WTC11 (cell line): ENCODE measurements around the gene CES3. TPM values are rescaled to one million over a fixed set of nuclear protein-coding genes. Genes with fewer than 3 reads are reported as not detected.

Experiments
- ATAC-seq: fragments of 200-7000 bp; cut with Tn5 transposase; 2 replicates; pipeline ENCODE4 v1.10.0; 2021; ENCODE audit warnings: mild to moderate bottlenecking, moderate library complexity
- CTCF ChIA-PET: fragments of 300-600 bp; sonication (Branson Sonifier 250); formaldehyde crosslinking; loops from one replicate; lab custom pipeline; 2021; ENCODE audit warnings: antibody characterized with exemption; lab: Charles Lee
- POLR2A ChIA-PET: fragments of 350-600 bp; sonication (Branson Sonifier 250); formaldehyde crosslinking; loops from one replicate; lab custom pipeline; 2021; ENCODE audit warnings: antibody characterized with exemption; lab: Charles Lee
- DNase-seq: peaks from one replicate; pipeline ENCODE4 v3.0.0; 2021; ENCODE audit warnings: low spot score
- H3K27ac Mint-ChIP-seq: 2 replicates; pipeline ENCODE4 v1.8.0; 2021; ENCODE audit warnings: mixed read lengths
- H3K27me3 Mint-ChIP-seq: 2 replicates; pipeline ENCODE4 v1.8.0; 2021; ENCODE audit warnings: low read depth, mild to moderate bottlenecking, moderate library complexity, mixed read lengths
- H3K36me3 Mint-ChIP-seq: 2 replicates; pipeline ENCODE4 v1.8.0; 2021; ENCODE audit warnings: mixed read lengths
- H3K4me1 Mint-ChIP-seq: 2 replicates; pipeline ENCODE4 v1.8.0; 2022; ENCODE audit warnings: mixed read lengths
- H3K4me3 Mint-ChIP-seq: 2 replicates; pipeline ENCODE4 v1.8.0; 2021; ENCODE audit warnings: mild to moderate bottlenecking, moderate library complexity, mixed read lengths
- H3K9me3 Mint-ChIP-seq: 2 replicates; pipeline ENCODE4 v1.8.0; 2021; ENCODE audit warnings: mixed read lengths
- ATF1 ChIP-seq: sonication (generic); formaldehyde crosslinking; IDR thresholded peaks from 2 replicates; pipeline ENCODE4 v1.8.1; 2023; ENCODE audit warnings: mild to moderate bottlenecking, moderate library complexity, missing genetic modification reagents
- ETV6 ChIP-seq: sonication (generic); formaldehyde crosslinking; IDR thresholded peaks from 2 replicates; pipeline ENCODE4 v1.8.1; 2022; ENCODE audit warnings: mild to moderate bottlenecking, missing genetic modification reagents
- FOXJ3 ChIP-seq: sonication (generic); formaldehyde crosslinking; IDR thresholded peaks from 2 replicates; pipeline ENCODE4 v1.9.0; 2021; ENCODE audit warnings: missing genetic modification reagents, mild to moderate bottlenecking, borderline replicate concordance
- FOXK1 ChIP-seq: sonication (generic); formaldehyde crosslinking; IDR thresholded peaks from 2 replicates; pipeline ENCODE4 v1.8.0; 2022; ENCODE audit warnings: mild to moderate bottlenecking, moderate library complexity, missing genetic modification reagents
- GABPB1 ChIP-seq: sonication (generic); formaldehyde crosslinking; IDR thresholded peaks from 2 replicates; pipeline ENCODE4 v1.8.1; 2023; ENCODE audit warnings: mild to moderate bottlenecking, missing genetic modification reagents
- JAZF1 ChIP-seq: fragments of 250-450 bp; sonication (Bioruptor Pico); IDR thresholded peaks from 2 replicates; pipeline ENCODE4 v1.9.0; 2021; ENCODE audit warnings: moderate library complexity, mild to moderate bottlenecking, inconsistent platforms
- JUN ChIP-seq: sonication (generic); formaldehyde crosslinking; IDR thresholded peaks from 2 replicates; pipeline ENCODE4 v1.8.0; 2023; ENCODE audit warnings: mild to moderate bottlenecking, missing genetic modification reagents
- KAT7 ChIP-seq: sonication (generic); formaldehyde crosslinking; IDR thresholded peaks from 2 replicates; pipeline ENCODE4 v1.8.1; 2023; ENCODE audit warnings: missing genetic modification reagents, mild to moderate bottlenecking, borderline replicate concordance
- MXD4 ChIP-seq: fragments of 250-450 bp; sonication (Bioruptor Pico); IDR thresholded peaks from 2 replicates; pipeline ENCODE4 v1.8.0; 2021; ENCODE audit warnings: mild to moderate bottlenecking, moderate library complexity, borderline replicate concordance
- MYBL2 ChIP-seq: sonication (generic); formaldehyde crosslinking; IDR thresholded peaks from 2 replicates; pipeline ENCODE4 v1.8.1; 2023; ENCODE audit warnings: mild to moderate bottlenecking, moderate library complexity, missing genetic modification reagents
- NFYB ChIP-seq: sonication (generic); formaldehyde crosslinking; conservative IDR thresholded peaks from 2 replicates; pipeline ENCODE4 v1.8.0; 2022; ENCODE audit warnings: low read depth, missing genetic modification reagents
- NR1H2 ChIP-seq: sonication (generic); formaldehyde crosslinking; IDR thresholded peaks from 2 replicates; pipeline ENCODE4 v1.9.0; 2021; ENCODE audit warnings: mild to moderate bottlenecking, moderate library complexity, missing genetic modification reagents
- RELA ChIP-seq: sonication (generic); formaldehyde crosslinking; IDR thresholded peaks from 2 replicates; pipeline ENCODE4 v1.8.1; 2022; ENCODE audit warnings: missing genetic modification reagents, mild to moderate bottlenecking, borderline replicate concordance
- SMAD4 ChIP-seq: sonication (generic); formaldehyde crosslinking; IDR thresholded peaks from 2 replicates; pipeline ENCODE4 v1.8.0; 2022; ENCODE audit warnings: mild to moderate bottlenecking, missing genetic modification reagents
- SOX15 ChIP-seq: fragments of 250-450 bp; sonication (Bioruptor Pico); IDR thresholded peaks from 2 replicates; pipeline ENCODE4 v1.9.0; 2021; ENCODE audit warnings: mild to moderate bottlenecking
- ZBTB21 ChIP-seq: sonication (generic); formaldehyde crosslinking; IDR thresholded peaks from 2 replicates; pipeline ENCODE4 v1.8.1; 2023; ENCODE audit warnings: mild to moderate bottlenecking, missing genetic modification reagents, borderline replicate concordance
- ZNF219 ChIP-seq: sonication (generic); formaldehyde crosslinking; IDR thresholded peaks from 2 replicates; pipeline ENCODE4 v1.8.0; 2023; ENCODE audit warnings: missing genetic modification reagents, mild to moderate bottlenecking, borderline replicate concordance
- ZNF317 ChIP-seq: sonication (generic); formaldehyde crosslinking; IDR thresholded peaks from 2 replicates; pipeline ENCODE4 v1.8.1; 2023; ENCODE audit warnings: low read depth, mild to moderate bottlenecking, moderate library complexity, missing genetic modification reagents, borderline replicate concordance
- total RNA-seq: library from RNA; stranded (reverse); gene quantifications from 3 replicates; pipeline ENCODE4 v1.2.3, GENCODE V29; 2021
- TF ChIP-seq, protein P1 (sequence below): sonication (generic); formaldehyde crosslinking; IDR thresholded peaks from 2 replicates; pipeline ENCODE4 v1.8.1; 2023; ENCODE audit warnings: mild to moderate bottlenecking, missing genetic modification reagents, moderate library complexity
- TF ChIP-seq, protein P2 (sequence below): sonication (generic); formaldehyde crosslinking; IDR thresholded peaks from 2 replicates; pipeline ENCODE4 v1.8.1; 2023; ENCODE audit warnings: mild to moderate bottlenecking, missing genetic modification reagents
- TF ChIP-seq, protein P3 (sequence below): sonication (generic); formaldehyde crosslinking; IDR thresholded peaks from 2 replicates; pipeline ENCODE4 v1.8.1; 2022; ENCODE audit warnings: low read depth, missing genetic modification reagents, borderline replicate concordance
- TF ChIP-seq, protein P4 (sequence below): sonication (generic); formaldehyde crosslinking; IDR thresholded peaks from 2 replicates; pipeline ENCODE4 v1.8.0; 2023; ENCODE audit warnings: missing genetic modification reagents
- TF ChIP-seq, protein P5 (sequence below): sonication (generic); formaldehyde crosslinking; IDR thresholded peaks from 2 replicates; pipeline ENCODE4 v1.8.1; 2022; ENCODE audit warnings: mild to moderate bottlenecking, missing genetic modification reagents, moderate library complexity, borderline replicate concordance
- TF ChIP-seq, protein P6 (sequence below): fragments of 250-450 bp; sonication (Bioruptor Pico); IDR thresholded peaks from 2 replicates; pipeline ENCODE4 v1.8.0; 2021; ENCODE audit warnings: mild to moderate bottlenecking

CES3 gene
- total RNA-seq, 1 experiment from 2014 or later: 3.3 TPM

DNA sequence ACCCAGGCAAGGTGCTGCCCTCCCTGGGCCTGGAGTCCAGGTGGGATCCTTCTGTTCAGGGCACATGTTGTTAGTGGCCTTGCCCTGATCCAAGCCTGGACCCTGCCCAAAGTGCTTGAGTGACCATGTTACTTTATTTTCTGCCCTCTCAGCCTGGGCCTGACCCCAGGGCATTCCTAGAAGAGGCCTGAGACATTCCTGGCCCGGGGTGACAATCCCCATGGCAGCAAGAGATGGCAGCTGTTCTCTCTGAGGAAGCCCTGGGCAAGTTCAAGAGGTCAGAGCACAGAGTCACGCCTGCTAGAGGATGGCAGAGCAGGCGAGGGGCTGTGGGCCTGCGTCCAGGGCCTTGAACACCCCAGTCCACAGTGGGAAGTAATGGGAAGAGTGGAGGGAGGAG is 47.4 kb upstream of the CES3 start:
- no peak for ATAC-seq
- no peak overlapping the region for H3K4me3 Mint-ChIP-seq
- no peaks in the 10 kb centered on the region for H3K9me3 Mint-ChIP-seq
- peaks cover 3% of the 10 kb centered on the region for H3K27me3 Mint-ChIP-seq
- CTCF ChIA-PET: interaction anchor here (0.8 to 4.8 kb wide), 8 partner anchors 11 to 104 kb away, joined by 3 to 53 read pairs (median 4); partner anchors contain the start of gene RRAD
- POLR2A ChIA-PET: no interaction called here
- no peaks in the 10 kb centered on the region for H3K4me1 Mint-ChIP-seq
- no peak overlapping the region for H3K27ac Mint-ChIP-seq
- no peaks in the 10 kb centered on the region for H3K36me3 Mint-ChIP-seq
- no peak for TF ChIP-seq GABPB1 (CRISPR knock-in tag)
- TF ChIP-seq ATF1 (CRISPR knock-in tag): no peak
- TF ChIP-seq RELA (CRISPR knock-in tag): no peak
- no peak for TF ChIP-seq SOX15 (CRISPR knock-in tag)
- TF ChIP-seq MYBL2 (CRISPR knock-in tag): no peak
- TF ChIP-seq SMAD4 (CRISPR knock-in tag): no peak
- no peak for TF ChIP-seq MXD4
- TF ChIP-seq, protein P1, sequence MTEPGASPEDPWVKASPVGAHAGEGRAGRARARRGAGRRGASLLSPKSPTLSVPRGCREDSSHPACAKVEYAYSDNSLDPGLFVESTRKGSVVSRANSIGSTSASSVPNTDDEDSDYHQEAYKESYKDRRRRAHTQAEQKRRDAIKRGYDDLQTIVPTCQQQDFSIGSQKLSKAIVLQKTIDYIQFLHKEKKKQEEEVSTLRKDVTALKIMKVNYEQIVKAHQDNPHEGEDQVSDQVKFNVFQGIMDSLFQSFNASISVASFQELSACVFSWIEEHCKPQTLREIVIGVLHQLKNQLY (CRISPR knock-in tag): no peak
- no peak for TF ChIP-seq JUN
- TF ChIP-seq, protein P2, sequence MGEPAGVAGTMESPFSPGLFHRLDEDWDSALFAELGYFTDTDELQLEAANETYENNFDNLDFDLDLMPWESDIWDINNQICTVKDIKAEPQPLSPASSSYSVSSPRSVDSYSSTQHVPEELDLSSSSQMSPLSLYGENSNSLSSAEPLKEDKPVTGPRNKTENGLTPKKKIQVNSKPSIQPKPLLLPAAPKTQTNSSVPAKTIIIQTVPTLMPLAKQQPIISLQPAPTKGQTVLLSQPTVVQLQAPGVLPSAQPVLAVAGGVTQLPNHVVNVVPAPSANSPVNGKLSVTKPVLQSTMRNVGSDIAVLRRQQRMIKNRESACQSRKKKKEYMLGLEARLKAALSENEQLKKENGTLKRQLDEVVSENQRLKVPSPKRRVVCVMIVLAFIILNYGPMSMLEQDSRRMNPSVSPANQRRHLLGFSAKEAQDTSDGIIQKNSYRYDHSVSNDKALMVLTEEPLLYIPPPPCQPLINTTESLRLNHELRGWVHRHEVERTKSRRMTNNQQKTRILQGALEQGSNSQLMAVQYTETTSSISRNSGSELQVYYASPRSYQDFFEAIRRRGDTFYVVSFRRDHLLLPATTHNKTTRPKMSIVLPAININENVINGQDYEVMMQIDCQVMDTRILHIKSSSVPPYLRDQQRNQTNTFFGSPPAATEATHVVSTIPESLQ (CRISPR knock-in tag): no peak
- no peak for TF ChIP-seq JAZF1 (CRISPR knock-in tag)
- TF ChIP-seq ZNF219 (CRISPR knock-in tag): no peak
- TF ChIP-seq FOXJ3 (CRISPR knock-in tag): no peak
- no peak for TF ChIP-seq ZBTB21
- TF ChIP-seq, protein P3, sequence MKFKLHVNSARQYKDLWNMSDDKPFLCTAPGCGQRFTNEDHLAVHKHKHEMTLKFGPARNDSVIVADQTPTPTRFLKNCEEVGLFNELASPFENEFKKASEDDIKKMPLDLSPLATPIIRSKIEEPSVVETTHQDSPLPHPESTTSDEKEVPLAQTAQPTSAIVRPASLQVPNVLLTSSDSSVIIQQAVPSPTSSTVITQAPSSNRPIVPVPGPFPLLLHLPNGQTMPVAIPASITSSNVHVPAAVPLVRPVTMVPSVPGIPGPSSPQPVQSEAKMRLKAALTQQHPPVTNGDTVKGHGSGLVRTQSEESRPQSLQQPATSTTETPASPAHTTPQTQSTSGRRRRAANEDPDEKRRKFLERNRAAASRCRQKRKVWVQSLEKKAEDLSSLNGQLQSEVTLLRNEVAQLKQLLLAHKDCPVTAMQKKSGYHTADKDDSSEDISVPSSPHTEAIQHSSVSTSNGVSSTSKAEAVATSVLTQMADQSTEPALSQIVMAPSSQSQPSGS (CRISPR knock-in tag): no peak
- no peak for TF ChIP-seq NFYB (CRISPR knock-in tag)
- TF ChIP-seq, protein P4, sequence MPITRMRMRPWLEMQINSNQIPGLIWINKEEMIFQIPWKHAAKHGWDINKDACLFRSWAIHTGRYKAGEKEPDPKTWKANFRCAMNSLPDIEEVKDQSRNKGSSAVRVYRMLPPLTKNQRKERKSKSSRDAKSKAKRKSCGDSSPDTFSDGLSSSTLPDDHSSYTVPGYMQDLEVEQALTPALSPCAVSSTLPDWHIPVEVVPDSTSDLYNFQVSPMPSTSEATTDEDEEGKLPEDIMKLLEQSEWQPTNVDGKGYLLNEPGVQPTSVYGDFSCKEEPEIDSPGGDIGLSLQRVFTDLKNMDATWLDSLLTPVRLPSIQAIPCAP (CRISPR knock-in tag): no peak
- no peak for DNase-seq

DNA sequence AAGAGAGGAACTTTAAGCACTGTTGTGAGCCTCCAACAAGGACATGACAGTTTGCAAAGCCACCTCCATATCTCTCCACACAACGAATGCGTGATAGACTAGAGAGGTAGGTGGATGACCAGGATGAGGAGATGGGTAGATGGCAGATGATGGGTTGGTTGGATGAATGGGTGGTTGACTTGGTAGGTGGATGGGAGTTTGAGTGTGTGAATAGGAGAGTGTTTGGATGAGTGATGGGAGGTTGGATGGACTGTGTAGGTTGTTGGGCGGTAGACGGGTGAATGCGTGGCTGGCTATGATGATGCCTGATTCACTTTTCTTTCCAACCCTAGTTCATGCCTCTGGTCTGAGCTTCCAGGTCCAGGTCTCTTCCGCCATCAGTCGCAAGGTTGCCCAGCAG is 46.5 kb upstream of the CES3 start:
- H3K9me3 Mint-ChIP-seq: no peaks in the 10 kb centered on the region
- no peak overlapping the region for H3K4me3 Mint-ChIP-seq
- ChIA-PET POLR2A (no interaction called here), CTCF (interaction anchor here (6.0 kb wide), 1 partner anchor 14 kb away, joined by 31 read pairs; no protein-coding TSS in a partner anchor)
- DNase-seq (no peak), ATAC-seq (no peak)
- H3K27ac Mint-ChIP-seq: no peak overlapping the region
- H3K4me1 Mint-ChIP-seq: no peaks in the 10 kb centered on the region
- peaks cover 3% of the 10 kb centered on the region for H3K27me3 Mint-ChIP-seq
- TF ChIP-seq FOXK1 (CRISPR knock-in tag) (no peak), NR1H2 (no peak), KAT7 (CRISPR knock-in tag) (no peak), ETV6 (no peak), MXD4 (no peak), ZNF317 (CRISPR knock-in tag) (no peak)
- TF ChIP-seq, protein P5, sequence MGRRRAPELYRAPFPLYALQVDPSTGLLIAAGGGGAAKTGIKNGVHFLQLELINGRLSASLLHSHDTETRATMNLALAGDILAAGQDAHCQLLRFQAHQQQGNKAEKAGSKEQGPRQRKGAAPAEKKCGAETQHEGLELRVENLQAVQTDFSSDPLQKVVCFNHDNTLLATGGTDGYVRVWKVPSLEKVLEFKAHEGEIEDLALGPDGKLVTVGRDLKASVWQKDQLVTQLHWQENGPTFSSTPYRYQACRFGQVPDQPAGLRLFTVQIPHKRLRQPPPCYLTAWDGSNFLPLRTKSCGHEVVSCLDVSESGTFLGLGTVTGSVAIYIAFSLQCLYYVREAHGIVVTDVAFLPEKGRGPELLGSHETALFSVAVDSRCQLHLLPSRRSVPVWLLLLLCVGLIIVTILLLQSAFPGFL (CRISPR knock-in tag): no peak
- TF ChIP-seq, protein P6, sequence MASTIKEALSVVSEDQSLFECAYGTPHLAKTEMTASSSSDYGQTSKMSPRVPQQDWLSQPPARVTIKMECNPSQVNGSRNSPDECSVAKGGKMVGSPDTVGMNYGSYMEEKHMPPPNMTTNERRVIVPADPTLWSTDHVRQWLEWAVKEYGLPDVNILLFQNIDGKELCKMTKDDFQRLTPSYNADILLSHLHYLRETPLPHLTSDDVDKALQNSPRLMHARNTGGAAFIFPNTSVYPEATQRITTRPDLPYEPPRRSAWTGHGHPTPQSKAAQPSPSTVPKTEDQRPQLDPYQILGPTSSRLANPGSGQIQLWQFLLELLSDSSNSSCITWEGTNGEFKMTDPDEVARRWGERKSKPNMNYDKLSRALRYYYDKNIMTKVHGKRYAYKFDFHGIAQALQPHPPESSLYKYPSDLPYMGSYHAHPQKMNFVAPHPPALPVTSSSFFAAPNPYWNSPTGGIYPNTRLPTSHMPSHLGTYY (CRISPR knock-in tag): no peak
- no peaks in the 10 kb centered on the region for H3K36me3 Mint-ChIP-seq
